Measurements from ENCODE around the gene PDE8A. TPM values are rescaled to one million over a fixed set of nuclear protein-coding genes. Genes with fewer than 3 reads are reported as not detected.
"Not testable (repeated sequence)": the region's sequence is repeated elsewhere in the genome, so short reads cannot be mapped to it uniquely, and the experiment has no call there.

Gene PDE8A
- total RNA-seq, 3 donors from 2014 or later = 16.9 to 17.9 (median 17.8) TPM

- Mint-ChIP-seq H3K4me1 (ENCODE audit: low read depth) (peaks cover 81% of the 10 kb centered on the region), H3K27me3 (ENCODE audit: low read depth) (no peaks in the 10 kb centered on the region), H3K9me3 (no peaks in the 10 kb centered on the region), H3K4me3 (no peak overlapping the region), H3K36me3 (ENCODE audit: insufficient read depth) (peaks cover 5% of the 10 kb centered on the region)
- DNase-seq (no peak), ATAC-seq (no peak)
Measured at GRCh38 chr15:84988909-84989644, 7.4 kb downstream of the PDE8A start.

- Mint-ChIP-seq H3K4me1 (ENCODE audit: low read depth) (peaks cover 69% of the 10 kb centered on the region), H3K9me3 (no peaks in the 10 kb centered on the region), H3K4me3 (no peak overlapping the region), H3K36me3 (ENCODE audit: insufficient read depth) (peaks cover 6% of the 10 kb centered on the region), H3K27me3 (ENCODE audit: low read depth) (no peaks in the 10 kb centered on the region)
- DNase-seq = no peak
- no peak for ATAC-seq
Measured at GRCh38 chr15:84990507-84990906, 8.9 kb downstream of the PDE8A start.

- Mint-ChIP-seq H3K4me3 (no peak overlapping the region), H3K27me3 (ENCODE audit: low read depth) (no peaks in the 10 kb centered on the region), H3K4me1 (ENCODE audit: low read depth) (peaks cover 63% of the 10 kb centered on the region), H3K9me3 (no peaks in the 10 kb centered on the region), H3K36me3 (ENCODE audit: insufficient read depth) (peaks cover 6% of the 10 kb centered on the region)
- DNase-seq = no peak
- no peak for ATAC-seq
Measured at GRCh38 chr15:84991014-84991712, 9.5 kb downstream of the PDE8A start.

- DNase-seq (peak; percentile 27), ATAC-seq (peak; percentile 93)
- no peaks in the 10 kb centered on the region for H3K27me3 Mint-ChIP-seq (ENCODE audit: low read depth)
- no peaks in the 10 kb centered on the region for H3K9me3 Mint-ChIP-seq
- peaks cover 6% of the 10 kb centered on the region for H3K36me3 Mint-ChIP-seq (ENCODE audit: insufficient read depth)
- H3K4me3 Mint-ChIP-seq = peak overlapping the region; percentile 54
- peaks cover 55% of the 10 kb centered on the region for H3K4me1 Mint-ChIP-seq (ENCODE audit: low read depth)
Measured at GRCh38 chr15:84992157-84992944, 10.7 kb downstream of the PDE8A start.

- DNase-seq (no peak), ATAC-seq (no peak)
- peaks cover 6% of the 10 kb centered on the region for H3K36me3 Mint-ChIP-seq (ENCODE audit: insufficient read depth)
- H3K9me3 Mint-ChIP-seq = no peaks in the 10 kb centered on the region
- H3K27me3 Mint-ChIP-seq (ENCODE audit: low read depth) = no peaks in the 10 kb centered on the region
- H3K4me3 Mint-ChIP-seq = no peak overlapping the region
- peaks cover 36% of the 10 kb centered on the region for H3K4me1 Mint-ChIP-seq (ENCODE audit: low read depth)
Measured at GRCh38 chr15:84996055-84996454, 14.4 kb downstream of the PDE8A start.

GRCh38 chr15:84996714-84997113 lies 15.1 kb downstream of the PDE8A start:
- ATAC-seq; DNase-seq; H3K27me3 Mint-ChIP-seq (ENCODE audit: low read depth); H3K36me3 Mint-ChIP-seq (ENCODE audit: insufficient read depth); H3K4me3 Mint-ChIP-seq; H3K9me3 Mint-ChIP-seq: not testable (repeated sequence)
- peaks cover 36% of the 10 kb centered on the region for H3K4me1 Mint-ChIP-seq (ENCODE audit: low read depth)

GRCh38 chr15:84997214-84997613 lies 15.6 kb downstream of the PDE8A start:
- not testable (repeated sequence) for H3K36me3 Mint-ChIP-seq (ENCODE audit: insufficient read depth); DNase-seq; H3K27me3 Mint-ChIP-seq (ENCODE audit: low read depth); H3K9me3 Mint-ChIP-seq; H3K4me3 Mint-ChIP-seq; ATAC-seq
- peaks cover 36% of the 10 kb centered on the region for H3K4me1 Mint-ChIP-seq (ENCODE audit: low read depth)

GRCh38 chr15:85000189-85000864 lies 18.7 kb downstream of the PDE8A start:
- Mint-ChIP-seq H3K27me3 (ENCODE audit: low read depth) (no peaks in the 10 kb centered on the region), H3K4me1 (ENCODE audit: low read depth) (peaks cover 47% of the 10 kb centered on the region), H3K9me3 (no peaks in the 10 kb centered on the region), H3K4me3 (no peak overlapping the region), H3K36me3 (ENCODE audit: insufficient read depth) (no peaks in the 10 kb centered on the region)
- ATAC-seq = no peak
- DNase-seq = no peak

- H3K4me3 Mint-ChIP-seq = no peak overlapping the region
- H3K9me3 Mint-ChIP-seq = no peaks in the 10 kb centered on the region
- H3K27me3 Mint-ChIP-seq (ENCODE audit: low read depth) = no peaks in the 10 kb centered on the region
- ATAC-seq (no peak), DNase-seq (no peak)
- H3K36me3 Mint-ChIP-seq (ENCODE audit: insufficient read depth) = no peaks in the 10 kb centered on the region
- peaks cover 47% of the 10 kb centered on the region for H3K4me1 Mint-ChIP-seq (ENCODE audit: low read depth)
Measured at GRCh38 chr15:85000937-85001336, 19.3 kb downstream of the PDE8A start.

GRCh38 chr15:85002517-85002916 lies 20.9 kb downstream of the PDE8A start:
- Mint-ChIP-seq H3K9me3 (no peaks in the 10 kb centered on the region), H3K4me1 (ENCODE audit: low read depth) (peaks cover 54% of the 10 kb centered on the region), H3K36me3 (ENCODE audit: insufficient read depth) (no peaks in the 10 kb centered on the region), H3K27me3 (ENCODE audit: low read depth) (no peaks in the 10 kb centered on the region), H3K4me3 (no peak overlapping the region)
- no peak for ATAC-seq
- no peak for DNase-seq

GRCh38 chr15:85003593-85004312 lies 22.1 kb downstream of the PDE8A start:
- H3K27me3 Mint-ChIP-seq (ENCODE audit: low read depth) = no peaks in the 10 kb centered on the region
- no peak for DNase-seq
- H3K9me3 Mint-ChIP-seq = no peaks in the 10 kb centered on the region
- no peak overlapping the region for H3K4me3 Mint-ChIP-seq
- no peak for ATAC-seq
- no peaks in the 10 kb centered on the region for H3K36me3 Mint-ChIP-seq (ENCODE audit: insufficient read depth)
- H3K4me1 Mint-ChIP-seq (ENCODE audit: low read depth) = peaks cover 62% of the 10 kb centered on the region

- no peaks in the 10 kb centered on the region for H3K36me3 Mint-ChIP-seq (ENCODE audit: insufficient read depth)
- H3K4me3 Mint-ChIP-seq = no peak overlapping the region
- peaks cover 65% of the 10 kb centered on the region for H3K4me1 Mint-ChIP-seq (ENCODE audit: low read depth)
- no peaks in the 10 kb centered on the region for H3K27me3 Mint-ChIP-seq (ENCODE audit: low read depth)
- no peaks in the 10 kb centered on the region for H3K9me3 Mint-ChIP-seq
- no peak for ATAC-seq
- no peak for DNase-seq
Measured at GRCh38 chr15:85004550-85004949, 22.9 kb downstream of the PDE8A start.

GRCh38 chr15:85005319-85005718 lies 23.7 kb downstream of the PDE8A start:
- Mint-ChIP-seq H3K4me3 (no peak overlapping the region), H3K36me3 (ENCODE audit: insufficient read depth) (no peaks in the 10 kb centered on the region), H3K9me3 (no peaks in the 10 kb centered on the region), H3K4me1 (ENCODE audit: low read depth) (peaks cover 70% of the 10 kb centered on the region), H3K27me3 (ENCODE audit: low read depth) (no peaks in the 10 kb centered on the region)
- ATAC-seq = no peak
- DNase-seq = no peak

Measured in activated T-cell treated with anti-CD3 and anti-CD28 coated beads, Interleukin-2, amount 50 U/mL, for 4 hours (primary cell).